HCT116 (cell line): ENCODE data around the gene CERS3. TPM values are rescaled to one million over a fixed set of nuclear protein-coding genes. Genes with fewer than 3 reads are reported as not detected.

Source experiments
- ATAC-seq: fragments of 200-7000 bp; cut with Tn5 transposase; 2 replicates; pipeline ENCODE4 v1.9.1; 2020; ENCODE audit warnings: mild to moderate bottlenecking, moderate library complexity
- BruUV-seq: library from RNA; stranded (reverse); fragments of 400-500 nt; replicated peaks from 2 replicates; lab custom pipeline; 2021; lab: Mats Ljungman, UMichigan
- CTCF ChIA-PET: fragments of 300-600 bp; sonication (Branson Sonifier 250); formaldehyde crosslinking; loops from one replicate; lab custom pipeline; 2021; ENCODE audit warnings: antibody characterized with exemption; lab: Charles Lee
- POLR2A ChIA-PET: fragments of 300-600, 350-600 bp; sonication (Branson Sonifier 250); formaldehyde crosslinking; loops from one replicate; lab custom pipeline; 2021; ENCODE audit warnings: antibody characterized with exemption; lab: Charles Lee
- RAD21 ChIA-PET, 2 experiments: fragments of 300-600 bp; sonication (Branson Sonifier 250); formaldehyde crosslinking; loops; one replicate each; lab custom pipeline; 2023; ENCODE audit warnings: low total read pairs in 2 of 2; ENCODE audit not compliant: uncharacterized antibody in 2 of 2, unreplicated experiment in 2 of 2, low non-redundant PET in 1 of 2; lab: Charles Lee
- DNase-seq: peaks from one replicate; pipeline ENCODE4 v3.0.0-alpha.2; 2010; ENCODE audit warnings: low read depth, low spot score
- H2AFZ ChIP-seq: fragments of 200-600 bp; shearing (Covaris generic), sonication (generic); 2 replicates; pipeline ENCODE4 v1.6.1; 2017; ENCODE audit warnings: low read depth, mixed run types, mixed read lengths, antibody characterized with exemption, low read length; ENCODE audit not compliant: poor library complexity, severe bottlenecking
- H3K27ac ChIP-seq: 2 replicates; pipeline ENCODE4 v1.5.1; 2012; ENCODE audit warnings: low read depth, low read length
- H3K27me3 ChIP-seq: fragments of 200-600 bp; sonication (generic); 2 replicates; pipeline ENCODE4 v1.6.1; 2016; ENCODE audit warnings: mixed run types, low read length, mixed read lengths; ENCODE audit not compliant: insufficient read depth
- H3K36me3 ChIP-seq, 2 experiments: fragments of 200-500 bp in 1 of 2; fragments of 200-600 bp in 1 of 2; sonication (Bioruptor generic) in 1 of 2; sonication (generic) in 1 of 2; 2 replicates each; pipeline versions ENCODE4 v1.5.1 to v1.6.1; 2014 to 2016; ENCODE audit warnings: low read length in 2 of 2, inconsistent platforms in 1 of 2, mixed read lengths in 1 of 2, mixed run types in 1 of 2; ENCODE audit not compliant: insufficient read depth in 2 of 2, control insufficient read depth in 1 of 2
- H3K4me1 ChIP-seq, 2 experiments: fragments of 200-600 bp in 1 of 2; sonication (generic) in 1 of 2; 2 replicates each; pipeline versions ENCODE4 v1.5.1 to v1.6.1; 2012 to 2017; ENCODE audit warnings: low read length in 2 of 2, inconsistent platforms in 1 of 2, mild to moderate bottlenecking in 1 of 2, mixed read lengths in 1 of 2, mixed run types in 1 of 2, moderate library complexity in 1 of 2; ENCODE audit not compliant: insufficient read depth in 2 of 2, control insufficient read depth in 1 of 2
- H3K4me2 ChIP-seq: fragments of 200-600 bp; sonication (generic); 2 replicates; pipeline ENCODE4 v1.6.1; 2017; ENCODE audit warnings: mixed run types, low read length, mixed read lengths
- H3K4me3 ChIP-seq, 2 experiments: fragments of 200-600 bp in 1 of 2; sonication (generic) in 1 of 2; replicated peaks in 1 of 2; 2 replicates each; pipeline ENCODE4 v1.5.1; 2011 to 2016; ENCODE audit warnings: low read length in 2 of 2, control low read depth in 1 of 2, low read depth in 1 of 2, mild to moderate bottlenecking in 1 of 2, mixed read lengths in 1 of 2, mixed run types in 1 of 2
- H3K79me2 ChIP-seq: fragments of 200-600 bp; sonication (generic); 2 replicates; pipeline ENCODE4 v1.6.1; 2017; ENCODE audit warnings: mild to moderate bottlenecking, mixed run types, low read length, moderate library complexity, mixed read lengths; ENCODE audit not compliant: insufficient read depth
- H3K9ac ChIP-seq: fragments of 200-600 bp; sonication (generic); 2 replicates; pipeline ENCODE4 v1.6.1; 2016; ENCODE audit warnings: low read length, mixed read lengths
- H3K9me2 ChIP-seq: fragments of 200-600 bp; sonication (generic), shearing (Covaris generic); 2 replicates; pipeline ENCODE4 v1.6.1; 2017; ENCODE audit warnings: mixed run types, mild to moderate bottlenecking, moderate library complexity; ENCODE audit not compliant: insufficient read depth
- H3K9me3 ChIP-seq, 2 experiments: fragments of 200-500 bp in 1 of 2; fragments of 200-600 bp in 1 of 2; sonication (Bioruptor generic) in 1 of 2; sonication (generic) in 1 of 2; 2 replicates each; pipeline ENCODE4 v1.6.1; 2014 to 2017; ENCODE audit warnings: low read length in 2 of 2, mixed read lengths in 2 of 2, inconsistent platforms in 1 of 2, low read depth in 1 of 2, mild to moderate bottlenecking in 1 of 2, mixed run types in 1 of 2, moderate library complexity in 1 of 2; ENCODE audit not compliant: control insufficient read depth in 1 of 2, insufficient read depth in 1 of 2
- H4K20me1 ChIP-seq: fragments of 200-600 bp; sonication (generic), shearing (Covaris generic); 2 replicates; pipeline ENCODE4 v1.6.1; 2017; ENCODE audit warnings: mixed run types, mild to moderate bottlenecking, moderate library complexity; ENCODE audit not compliant: insufficient read depth
- CEBPB ChIP-seq: IDR thresholded peaks from 2 replicates; pipeline ENCODE4 v1.6.1; 2012; ENCODE audit warnings: low read depth
- ELF1 ChIP-seq: IDR thresholded peaks from 2 replicates; pipeline ENCODE4 v1.6.1; 2012; ENCODE audit warnings: low read depth, borderline replicate concordance
- EZH2 ChIP-seq: fragments of 200-600 bp; sonication (generic); IDR thresholded peaks from 2 replicates; pipeline ENCODE4 v1.6.1; 2017; ENCODE audit warnings: antibody characterized with exemption, mixed run types
- FOSL1 ChIP-seq: IDR thresholded peaks from 2 replicates; pipeline ENCODE4 v1.6.1; 2012; ENCODE audit warnings: low read depth
- JUND ChIP-seq: IDR thresholded peaks from 2 replicates; pipeline ENCODE4 v1.6.1; 2012
- POLR2A ChIP-seq: IDR thresholded peaks from 2 replicates; pipeline ENCODE4 v1.7.0; 2011; ENCODE audit warnings: borderline replicate concordance; ENCODE audit not compliant: insufficient read depth, insufficient read length; ENCODE audit errors: extremely low read depth
- SIN3A ChIP-seq: IDR thresholded peaks from 2 replicates; pipeline ENCODE4 v1.6.1; 2012; ENCODE audit warnings: low read depth
- SP1 ChIP-seq: IDR thresholded peaks from 2 replicates; pipeline ENCODE4 v1.6.1; 2012; ENCODE audit warnings: low read depth
- SRF ChIP-seq: IDR thresholded peaks from 2 replicates; pipeline ENCODE4 v1.6.1; 2012; ENCODE audit warnings: low read depth
- TCF7L2 ChIP-seq: IDR thresholded peaks from 2 replicates; pipeline ENCODE4 v1.7.0; 2011; ENCODE audit warnings: borderline replicate concordance, inconsistent platforms; ENCODE audit not compliant: insufficient read depth, insufficient read length; ENCODE audit errors: extremely low read depth
- ZNF274 ChIP-seq: fragments of 200-500 bp; sonication (Bioruptor generic); IDR thresholded peaks from 2 replicates; pipeline ENCODE4 v1.6.1; 2014; ENCODE audit warnings: mild to moderate bottlenecking, low read depth, low read length, inconsistent platforms
- intact Hi-C: fragments of 100-400 bp; cut with micrococcal nuclease; formaldehyde crosslinking; loops from 2 replicates; pipeline ENCODE4 v1.10.0; 2022
- total RNA-seq: library from RNA; stranded (reverse); gene quantifications from one replicate; pipeline ENCODE4 v1.2.1, GENCODE V29; 2021; ENCODE audit not compliant: unreplicated experiment
- TF ChIP-seq, protein P1 (sequence below), 3 experiments: fragments of 200-600 bp in 1 of 3; sonication (generic) in 1 of 3; IDR thresholded peaks in 2 of 3; conservative IDR thresholded peaks in 1 of 3; 2 replicates each; pipeline ENCODE4 v1.5.1; 2012 to 2017; ENCODE audit warnings: low read depth in 2 of 3, low read length in 2 of 3, antibody characterized with exemption in 1 of 3, borderline replicate concordance in 1 of 3, control low read depth in 1 of 3, mild to moderate bottlenecking in 1 of 3, mixed read lengths in 1 of 3, mixed run types in 1 of 3, moderate library complexity in 1 of 3; ENCODE audit not compliant: insufficient read depth in 1 of 3
- TF ChIP-seq, protein P2 (sequence below): IDR thresholded peaks from 2 replicates; pipeline ENCODE4 v1.6.1; 2012
- TF ChIP-seq, protein P3 (sequence below): IDR thresholded peaks from 2 replicates; pipeline ENCODE4 v1.6.1; 2011; ENCODE audit warnings: mild to moderate bottlenecking, low read length, moderate library complexity; ENCODE audit not compliant: insufficient replicate concordance; ENCODE audit errors: extremely low read depth
- TF ChIP-seq, protein P4 (sequence below): IDR thresholded peaks from 2 replicates; pipeline ENCODE4 v1.6.1; 2012

Gene CERS3
- total RNA-seq, 1 experiment from 2014 or later, result not detected

DNA sequence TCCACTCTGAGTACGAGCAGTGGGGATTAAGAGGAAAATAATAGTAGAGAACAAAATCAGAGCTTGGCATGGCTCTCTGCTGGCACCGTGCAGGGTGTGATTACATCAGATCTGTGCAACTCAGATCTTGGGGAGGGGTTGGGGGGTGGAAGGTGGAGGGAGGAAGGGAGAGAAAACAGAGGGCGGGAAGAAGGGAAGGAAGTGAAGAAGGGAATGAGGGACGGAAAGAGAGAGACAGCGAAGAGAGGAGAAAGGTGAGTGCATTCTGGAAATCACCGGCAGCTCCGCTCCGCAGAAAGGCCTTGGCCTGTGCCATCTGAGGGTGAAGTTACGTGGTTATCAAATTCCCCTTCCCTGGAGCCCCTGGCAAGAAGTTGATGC, 156.0 kb downstream of the CERS3 start:
- ChIA-PET RAD21 (no interaction called here), CTCF (no interaction called here), POLR2A (no interaction called here)
- Histone ChIP-seq H4K20me1 (no peaks in the 10 kb centered on the region), H3K4me1 (no peaks in the 10 kb centered on the region), H3K4me3 (no peak overlapping the region), H3K4me2 (no peak overlapping the region), H3K36me3 (no peaks in the 10 kb centered on the region), H3K79me2 (no peaks in the 10 kb centered on the region), H3K27me3 (0 out of 2 replicates have a peak, but pooled peaks cover 3% of the 10 kb centered on the region), H3K27ac (no peak overlapping the region), H2AFZ (no peak overlapping the region), H3K9me3 (no peaks in the 10 kb centered on the region), H3K9me2 (no peaks in the 10 kb centered on the region), H3K9ac (no peak overlapping the region)
- no peak for DNase-seq
- no peak for ATAC-seq
- BruUV-seq, result no TSS peak
- TF ChIP-seq TCF7L2, result no peak
- intact Hi-C loops, result no loop called here

DNA sequence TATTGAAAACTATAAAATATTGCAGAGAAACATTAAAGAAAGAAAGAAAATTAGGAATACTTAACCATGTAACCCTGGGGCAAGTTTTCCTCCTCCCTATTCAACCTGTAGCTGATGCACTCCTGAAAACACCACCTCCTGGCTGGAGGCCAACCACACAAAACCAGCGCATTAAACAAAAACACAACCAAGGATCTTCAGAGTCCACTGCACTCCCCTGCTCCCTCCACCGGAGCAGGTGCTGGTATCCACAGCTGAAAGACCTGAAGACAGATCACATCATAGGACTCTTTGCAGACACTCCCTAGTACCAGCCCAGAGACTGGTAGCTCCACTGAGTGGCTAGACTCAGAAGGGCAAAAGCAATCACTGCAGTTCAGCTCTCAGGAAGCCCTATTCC, 173.4 kb downstream of the CERS3 start:
- POLR2A ChIA-PET, result no interaction called here
- Histone ChIP-seq H3K4me1 (no peaks in the 10 kb centered on the region; a peak in 1 of 4 replicates), H3K4me2 (no peak overlapping the region), H3K9me3 (no peaks in the 10 kb centered on the region), H2AFZ (no peak overlapping the region), H3K36me3 (no peaks in the 10 kb centered on the region), H3K27ac (no peak overlapping the region), H3K9ac (no peak overlapping the region), H3K79me2 (no peaks in the 10 kb centered on the region), H3K9me2 (no peaks in the 10 kb centered on the region), H3K4me3 (no peak overlapping the region), H3K27me3 (0 out of 2 replicates have a peak, but pooled peaks cover 4% of the 10 kb centered on the region), H4K20me1 (no peaks in the 10 kb centered on the region)
- ATAC-seq (no peak), DNase-seq (no peak)
- intact Hi-C loops, result no loop called here
- no TSS peak for BruUV-seq
- RAD21 ChIA-PET, result no interaction called here
- CTCF ChIA-PET, result no interaction called here
- TF ChIP-seq, protein P1, sequence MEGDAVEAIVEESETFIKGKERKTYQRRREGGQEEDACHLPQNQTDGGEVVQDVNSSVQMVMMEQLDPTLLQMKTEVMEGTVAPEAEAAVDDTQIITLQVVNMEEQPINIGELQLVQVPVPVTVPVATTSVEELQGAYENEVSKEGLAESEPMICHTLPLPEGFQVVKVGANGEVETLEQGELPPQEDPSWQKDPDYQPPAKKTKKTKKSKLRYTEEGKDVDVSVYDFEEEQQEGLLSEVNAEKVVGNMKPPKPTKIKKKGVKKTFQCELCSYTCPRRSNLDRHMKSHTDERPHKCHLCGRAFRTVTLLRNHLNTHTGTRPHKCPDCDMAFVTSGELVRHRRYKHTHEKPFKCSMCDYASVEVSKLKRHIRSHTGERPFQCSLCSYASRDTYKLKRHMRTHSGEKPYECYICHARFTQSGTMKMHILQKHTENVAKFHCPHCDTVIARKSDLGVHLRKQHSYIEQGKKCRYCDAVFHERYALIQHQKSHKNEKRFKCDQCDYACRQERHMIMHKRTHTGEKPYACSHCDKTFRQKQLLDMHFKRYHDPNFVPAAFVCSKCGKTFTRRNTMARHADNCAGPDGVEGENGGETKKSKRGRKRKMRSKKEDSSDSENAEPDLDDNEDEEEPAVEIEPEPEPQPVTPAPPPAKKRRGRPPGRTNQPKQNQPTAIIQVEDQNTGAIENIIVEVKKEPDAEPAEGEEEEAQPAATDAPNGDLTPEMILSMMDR (IDR thresholded peaks at IDR 0.05 in 2 of 3, conservative IDR thresholded peaks at IDR 0.05 in 1 of 3; ENCODE audit: borderline replicate concordance in 1 of 3, insufficient read depth in 1 of 3, low read depth in 2 of 3, low read length in 2 of 3), result no peak
- TF ChIP-seq ZNF274 (no peak), FOSL1 (no peak), SIN3A (no peak), POLR2A (no peak), TCF7L2 (no peak), SP1 (no peak), EZH2 (no peak), CEBPB (no peak), JUND (no peak), ELF1 (no peak), SRF (no peak)
- TF ChIP-seq, protein P2, sequence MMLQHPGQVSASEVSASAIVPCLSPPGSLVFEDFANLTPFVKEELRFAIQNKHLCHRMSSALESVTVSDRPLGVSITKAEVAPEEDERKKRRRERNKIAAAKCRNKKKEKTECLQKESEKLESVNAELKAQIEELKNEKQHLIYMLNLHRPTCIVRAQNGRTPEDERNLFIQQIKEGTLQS, result no peak
- TF ChIP-seq, protein P3, sequence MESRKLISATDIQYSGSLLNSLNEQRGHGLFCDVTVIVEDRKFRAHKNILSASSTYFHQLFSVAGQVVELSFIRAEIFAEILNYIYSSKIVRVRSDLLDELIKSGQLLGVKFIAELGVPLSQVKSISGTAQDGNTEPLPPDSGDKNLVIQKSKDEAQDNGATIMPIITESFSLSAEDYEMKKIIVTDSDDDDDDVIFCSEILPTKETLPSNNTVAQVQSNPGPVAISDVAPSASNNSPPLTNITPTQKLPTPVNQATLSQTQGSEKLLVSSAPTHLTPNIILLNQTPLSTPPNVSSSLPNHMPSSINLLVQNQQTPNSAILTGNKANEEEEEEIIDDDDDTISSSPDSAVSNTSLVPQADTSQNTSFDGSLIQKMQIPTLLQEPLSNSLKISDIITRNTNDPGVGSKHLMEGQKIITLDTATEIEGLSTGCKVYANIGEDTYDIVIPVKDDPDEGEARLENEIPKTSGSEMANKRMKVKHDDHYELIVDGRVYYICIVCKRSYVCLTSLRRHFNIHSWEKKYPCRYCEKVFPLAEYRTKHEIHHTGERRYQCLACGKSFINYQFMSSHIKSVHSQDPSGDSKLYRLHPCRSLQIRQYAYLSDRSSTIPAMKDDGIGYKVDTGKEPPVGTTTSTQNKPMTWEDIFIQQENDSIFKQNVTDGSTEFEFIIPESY, result no peak
- TF ChIP-seq, protein P4, sequence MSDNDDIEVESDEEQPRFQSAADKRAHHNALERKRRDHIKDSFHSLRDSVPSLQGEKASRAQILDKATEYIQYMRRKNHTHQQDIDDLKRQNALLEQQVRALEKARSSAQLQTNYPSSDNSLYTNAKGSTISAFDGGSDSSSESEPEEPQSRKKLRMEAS, result no peak
